ENCODE measurements around the gene TADA3. TPM values are rescaled to one million over a fixed set of nuclear protein-coding genes. Genes with fewer than 3 reads are reported as not detected.

Gene TADA3
- total RNA-seq = 79.0 and 108 TPM in 2 replicates

GRCh38 chr3:9792405-9793160 lies at the start of gene TADA3, which contains the start of gene ARPC4:
Gene TADA3 (minus strand): TSS chr3:9792473. CDS start chr3:9791466, 1,007 bp downstream.
Gene ARPC4 (plus strand): TSS chr3:9793082. CDS start chr3:9793122, 40 bp downstream.

GRCh38 chr3:9809615-9810432 lies 17.6 kb upstream of the TADA3 start, which contains the start of gene TTLL3:
Gene TTLL3 (plus strand): TSS chr3:9810262. CDS start chr3:9810662, 400 bp downstream.

GRCh38 chr3:9769426-9770275 lies 22.6 kb downstream of the TADA3 start, which contains the start of gene CAMK1:
Gene CAMK1 (minus strand): TSS chr3:9769947. CDS start chr3:9767749, 2,198 bp downstream.

GRCh38 chr3:9749645-9750555 lies 42.4 kb downstream of the TADA3 start, which contains the start of gene OGG1:
Gene OGG1 (plus strand): TSS chr3:9749952. CDS start chr3:9750287, 335 bp downstream.

GRCh38 chr3:9731206-9732079 lies 60.8 kb downstream of the TADA3 start, which contains the start of gene BRPF1:
Gene BRPF1 (plus strand): TSS chr3:9731735. CDS start chr3:9734141, 2,406 bp downstream.

Other genes starting within 250 kb of the TADA3 start
- gene LHFPL4, start 238.7 kb downstream of the TADA3 start, total RNA-seq = not detected in 2 replicates
- gene MTMR14, start 143.0 kb downstream of the TADA3 start, total RNA-seq = 49.8 and 53.6 TPM in 2 replicates
- gene CPNE9, start 88.6 kb downstream of the TADA3 start, total RNA-seq = not detected in 2 replicates
- gene BRPF1, start 60.7 kb downstream of the TADA3 start, total RNA-seq = 20.8 and 30.4 TPM in 2 replicates
- 25.6 and 34.9 TPM in 2 replicates for gene OGG1, start 42.5 kb downstream of the TADA3 start, total RNA-seq
- gene CAMK1, start 22.5 kb downstream of the TADA3 start, total RNA-seq = 13.3 and 25.2 TPM in 2 replicates
- 147 and 327 TPM in 2 replicates for gene ARPC4, start 609 bp upstream of the TADA3 start, total RNA-seq
- gene TTLL3, start 17.8 kb upstream of the TADA3 start, total RNA-seq = 23.0 and 32.6 TPM in 2 replicates
- gene RPUSD3, start 51.5 kb upstream of the TADA3 start, total RNA-seq = 29.8 and 36.2 TPM in 2 replicates
- gene CIDEC, start 87.8 kb upstream of the TADA3 start, total RNA-seq = not detected in 2 replicates
- 30.6 and 46.0 TPM in 2 replicates for gene JAGN1, start 98.1 kb upstream of the TADA3 start, total RNA-seq
- 0.72 and 0.88 TPM in 2 replicates for gene IL17RE, start 110.4 kb upstream of the TADA3 start, total RNA-seq
- 43.4 and 46.4 TPM in 2 replicates for gene IL17RC, start 124.6 kb upstream of the TADA3 start, total RNA-seq
- 13.3 and 104 TPM in 2 replicates for gene CRELD1, start 141.4 kb upstream of the TADA3 start, total RNA-seq
- gene PRRT3, start 159.9 kb upstream of the TADA3 start, total RNA-seq = 2.6 and 2.7 TPM in 2 replicates
- gene EMC3, start 194.4 kb upstream of the TADA3 start, total RNA-seq = 53.7 and 56.7 TPM in 2 replicates
- 1.8 and 43.8 TPM in 2 replicates for gene FANCD2, start 234.0 kb upstream of the TADA3 start, total RNA-seq

Data from placental pericyte (primary cell).